GM18505 (cell line): ENCODE data around the gene CDH26.

Experiments used
- ATAC-seq: cut with Tn5 transposase; IDR thresholded peaks from one replicate; pipeline ENCODE4 v1.9.1; 2021; ENCODE audit not compliant: unreplicated experiment
- POLR2A ChIP-seq: IDR thresholded peaks from 4 replicates; pipeline ENCODE4 v1.6.1; 2011; ENCODE audit warnings: borderline replicate concordance; ENCODE audit not compliant: insufficient read depth, insufficient read length; ENCODE audit errors: extremely low read depth

CDH26 gene

DNA sequence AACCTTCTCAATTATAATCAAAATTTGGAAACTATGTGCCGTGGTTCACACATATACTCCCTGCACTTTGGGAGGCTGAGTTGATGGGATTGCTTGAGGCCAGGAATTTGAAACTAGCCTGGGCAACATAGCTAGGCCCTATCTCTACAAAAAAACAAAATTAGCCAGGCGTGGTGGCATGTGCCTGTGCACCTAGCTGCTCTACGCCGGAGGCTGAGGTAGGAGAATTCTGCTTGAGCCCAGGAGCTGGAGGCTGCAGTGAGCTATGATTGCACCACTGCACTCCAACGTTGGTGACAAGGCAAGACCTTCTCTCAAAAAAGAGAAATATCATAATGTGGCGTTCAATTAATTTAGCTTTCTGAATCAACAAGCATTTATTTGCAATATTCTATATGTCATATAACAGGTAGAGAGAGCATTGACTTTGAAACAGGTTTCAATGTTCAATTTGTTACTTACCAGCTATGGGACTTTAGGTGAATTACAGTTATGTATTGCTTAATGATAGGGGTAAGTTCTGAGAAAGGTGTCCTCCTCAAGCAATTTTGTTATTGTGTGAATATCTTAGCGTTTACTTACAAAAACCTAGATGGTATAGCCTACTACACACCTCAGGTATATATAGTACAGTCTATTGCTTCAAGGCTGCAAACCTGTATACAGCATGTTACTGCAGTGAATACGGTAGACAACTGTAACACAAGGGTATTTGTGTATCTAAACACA is 22.6 kb upstream of the CDH26 start:
- no peak for ATAC-seq
- TF ChIP-seq POLR2A: no peak

DNA sequence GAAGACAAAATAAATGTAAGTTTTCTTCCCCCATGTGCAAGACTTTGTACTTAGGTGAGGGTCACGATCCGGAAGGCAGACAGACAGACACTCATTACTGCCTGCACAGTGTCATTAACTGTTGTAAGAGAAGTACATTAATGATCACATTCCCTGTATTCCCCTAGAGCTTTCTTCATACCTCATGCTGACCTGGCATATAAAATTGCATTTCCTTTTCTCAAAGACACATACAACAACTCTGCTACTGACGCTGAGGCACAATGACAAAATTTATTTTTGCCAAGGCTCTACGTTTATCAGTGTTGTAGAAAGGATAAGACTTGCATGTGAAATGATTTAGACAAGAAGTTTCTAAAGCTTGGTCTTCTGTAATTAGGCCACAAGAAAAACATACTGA is 21.8 kb upstream of the CDH26 start:
- no peak for TF ChIP-seq POLR2A
- no peak for ATAC-seq

GRCh38 chr20:59937150-59937549 is 21.1 kb upstream of the CDH26 start:
- TF ChIP-seq POLR2A: no peak

GRCh38 chr20:59938221-59938620 is 20.0 kb upstream of the CDH26 start:
- ATAC-seq: no peak
- TF ChIP-seq POLR2A: no peak

More at GRCh38 chr20:59937150-59937549, 21.1 kb upstream of the CDH26 start:
- no peak for ATAC-seq

GRCh38 chr20:59938696-59939051 is 19.5 kb upstream of the CDH26 start:
- TF ChIP-seq POLR2A: no peak
- ATAC-seq: no peak

DNA sequence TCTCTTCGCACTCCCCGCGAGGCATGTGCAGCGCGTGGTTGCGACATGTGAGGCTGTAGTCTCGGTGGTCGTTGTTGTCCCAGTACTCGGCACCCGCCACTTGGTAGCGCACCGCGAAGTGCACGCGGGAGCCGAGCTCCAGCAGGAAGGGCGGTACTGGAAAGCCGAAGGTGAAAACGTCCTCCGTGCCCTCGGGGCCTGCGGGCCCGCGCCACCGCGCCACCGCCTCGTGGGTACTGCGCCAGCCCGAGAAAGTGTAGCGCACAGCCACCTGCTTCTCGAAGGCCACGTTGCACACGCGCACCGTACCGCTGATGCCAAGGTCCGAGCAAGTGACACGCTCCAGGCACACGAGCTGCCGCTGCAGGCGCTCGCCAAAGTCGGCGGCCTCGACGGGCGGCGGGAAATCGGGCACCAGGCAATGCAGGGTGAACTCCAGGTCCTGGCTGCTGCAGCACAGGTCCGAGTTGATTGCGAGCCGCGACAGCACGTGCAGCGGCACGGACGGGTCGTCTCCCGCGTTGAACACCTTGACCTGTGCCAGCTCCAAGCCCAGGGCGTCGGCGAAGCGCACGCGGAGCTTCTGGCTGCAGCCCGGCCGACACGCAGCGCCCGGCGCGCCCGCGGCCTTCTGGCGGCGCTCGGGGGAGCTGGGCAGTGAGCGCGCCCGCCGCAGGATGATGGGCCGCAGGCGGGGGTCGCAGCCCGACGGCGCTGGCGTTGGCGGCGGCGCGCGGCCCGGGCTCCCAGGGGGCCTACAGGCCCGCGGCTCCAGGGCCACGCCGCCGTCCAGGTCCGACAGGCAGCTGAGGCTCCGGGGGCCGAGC is 19.0 kb upstream of the CDH26 start:
- ATAC-seq: no peak

GRCh38 chr20:59939879-59940128 is 18.4 kb upstream of the CDH26 start:
- no peak for TF ChIP-seq POLR2A
- peak; percentile 36 for ATAC-seq

More for the DNA sequence above, 19.0 kb upstream of the CDH26 start:
- TF ChIP-seq POLR2A: no peak

GRCh38 chr20:59940129-59940955 is 17.9 kb upstream of the CDH26 start, which contains the start of the genes FAM217B and PPP1R3D:
Gene FAM217B (plus strand): TSS chr20:59940389. CDS start chr20:59943944, 3,555 bp downstream.
Gene PPP1R3D (minus strand): TSS chr20:59940305. CDS start chr20:59939931, 374 bp downstream.
- TF ChIP-seq POLR2A: peak; percentile 87
- peak; percentile 94 for ATAC-seq

GRCh38 chr20:59940956-59941294 is 17.3 kb upstream of the CDH26 start:
- TF ChIP-seq POLR2A: no peak
- ATAC-seq: no peak

- no peak for TF ChIP-seq POLR2A
- no peak for ATAC-seq
Observed at GRCh38 chr20:59942245-59942644, 16.0 kb upstream of the CDH26 start.

DNA sequence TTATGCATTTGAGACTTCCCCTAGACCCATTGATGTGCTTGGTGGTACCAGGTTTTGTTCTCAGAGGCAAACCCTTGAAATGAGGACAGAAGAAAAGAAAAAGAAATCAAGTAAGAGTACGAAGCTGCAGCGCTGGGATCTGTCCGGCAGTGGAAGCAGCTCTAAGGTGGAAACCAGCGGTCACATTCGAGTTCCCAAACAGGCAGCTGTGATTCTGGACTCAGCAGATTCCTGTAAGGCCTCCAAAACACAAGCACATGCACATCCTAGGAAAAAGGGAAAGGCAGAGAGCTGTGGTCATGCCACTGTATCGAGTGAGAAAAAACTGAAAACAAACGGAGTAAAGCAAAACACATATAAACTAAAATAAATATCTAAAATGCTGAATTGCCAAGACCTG is 13.5 kb upstream of the CDH26 start:
- no peak for TF ChIP-seq POLR2A

DNA sequence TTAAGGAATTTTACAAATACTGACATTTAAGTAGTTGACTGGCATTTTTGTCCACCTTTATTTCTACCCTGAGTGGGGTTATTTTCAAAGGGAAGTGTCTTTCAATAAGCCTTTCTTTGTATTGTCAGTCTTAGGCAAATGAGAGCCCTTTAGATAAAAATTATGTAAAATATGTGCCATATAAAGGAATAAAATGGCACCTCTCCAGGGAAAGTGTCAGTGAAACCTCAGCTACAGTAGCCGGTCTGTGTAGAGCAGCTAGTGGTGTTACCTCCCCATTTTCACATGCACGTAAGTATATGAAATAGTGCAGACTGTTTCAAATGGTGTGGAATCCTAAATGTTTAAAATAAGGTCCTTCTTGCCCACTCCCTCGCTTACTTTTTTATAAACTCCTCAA is 13.0 kb upstream of the CDH26 start:
- no peak for ATAC-seq
- TF ChIP-seq POLR2A: no peak

More for the DNA sequence above, 13.5 kb upstream of the CDH26 start:
- ATAC-seq: no peak

- ATAC-seq: no peak
- no peak for TF ChIP-seq POLR2A
Observed at GRCh38 chr20:59945731-59946130, 12.5 kb upstream of the CDH26 start.
